HG02642 (cell line): Measurements from ENCODE around the gene GRID1.

Source experiments
- ATAC-seq: cut with Tn5 transposase; IDR thresholded peaks from one replicate; pipeline ENCODE4 v1.9.1; 2021; ENCODE audit warnings: mild to moderate bottlenecking; ENCODE audit not compliant: unreplicated experiment, poor library complexity

Gene GRID1

GRCh38 chr10:86221442-86222335, 144.9 kb downstream of the GRID1 start:
- no peak for ATAC-seq

- ATAC-seq: no peak
Measured at GRCh38 chr10:86220626-86221025, 146.0 kb downstream of the GRID1 start.

- no peak for ATAC-seq
Measured at GRCh38 chr10:86219271-86219670, 147.3 kb downstream of the GRID1 start.

GRCh38 chr10:86218842-86219241, 147.8 kb downstream of the GRID1 start:
- ATAC-seq: no peak

- ATAC-seq: no peak
Measured at GRCh38 chr10:86218160-86218559, 148.4 kb downstream of the GRID1 start.

GRCh38 chr10:86217371-86218080, 149.1 kb downstream of the GRID1 start:
- no peak for ATAC-seq

GRCh38 chr10:86216886-86217285, 149.7 kb downstream of the GRID1 start:
- no peak for ATAC-seq

- ATAC-seq: no peak
Measured at GRCh38 chr10:86215712-86216111, 150.9 kb downstream of the GRID1 start.

- ATAC-seq: no peak
Measured at GRCh38 chr10:86215046-86215445, 151.5 kb downstream of the GRID1 start.

- no peak for ATAC-seq
Measured at GRCh38 chr10:86213148-86213547, 153.4 kb downstream of the GRID1 start.

- no peak for ATAC-seq
Measured at GRCh38 chr10:86212391-86212700, 154.2 kb downstream of the GRID1 start.

- no peak for ATAC-seq
Measured at GRCh38 chr10:86211691-86212390, 154.8 kb downstream of the GRID1 start.

- no peak for ATAC-seq
Measured at GRCh38 chr10:86210416-86210815, 156.2 kb downstream of the GRID1 start.

GRCh38 chr10:86209726-86210125, 156.9 kb downstream of the GRID1 start:
- no peak for ATAC-seq

GRCh38 chr10:86207226-86207625, 159.4 kb downstream of the GRID1 start:
- no peak for ATAC-seq

- ATAC-seq: no peak
Measured at GRCh38 chr10:86206240-86206579, 160.4 kb downstream of the GRID1 start.

GRCh38 chr10:86205306-86206239, 161.0 kb downstream of the GRID1 start:
- no peak for ATAC-seq

GRCh38 chr10:86204421-86205305, 161.9 kb downstream of the GRID1 start:
- ATAC-seq: no peak
